Tibial nerve (tissue), 4 donors: ENCODE data around the gene DGKI. TPM values are rescaled to one million over a fixed set of nuclear protein-coding genes. Genes with fewer than 3 reads are reported as not detected.

Experiments
- DNase-seq, 2 donors: peaks; one replicate each; pipeline ENCODE4 v3.0.0-alpha.2; 2019; ENCODE audit warnings: low spot score in 2 of 2
- H3K27ac ChIP-seq, 4 donors: fragments of 200-600 bp; sonication (generic) in 3 of 4; one replicate each; pipeline ENCODE4 v1.5.1; 2017 to 2019; ENCODE audit warnings: mild to moderate bottlenecking in 1 of 4
- H3K27me3 ChIP-seq, 2 donors: fragments of 200-600 bp; sonication (generic) in 1 of 2; one replicate each; pipeline versions ENCODE4 v1.5.1 to v1.6.0; 2017 to 2019
- H3K36me3 ChIP-seq, 3 donors: fragments of 200-600 bp; sonication (generic); one replicate each; pipeline ENCODE4 v1.5.1; 2018 to 2019
- H3K4me1 ChIP-seq, 4 donors: fragments of 200-600 bp; sonication (generic) in 3 of 4; one replicate each; pipeline ENCODE4 v1.5.1; 2017 to 2019
- H3K4me3 ChIP-seq, 4 donors: fragments of 200-600 bp; sonication (generic) in 3 of 4; one replicate each; pipeline ENCODE4 v1.5.1; 2017 to 2019; ENCODE audit warnings: mild to moderate bottlenecking in 1 of 4, moderate library complexity in 1 of 4
- H3K9me3 ChIP-seq, 4 donors: fragments of 200-600 bp; sonication (generic) in 3 of 4; one replicate each; pipeline ENCODE4 v1.5.1; 2017 to 2019
- EP300 ChIP-seq, 2 donors: sonication (generic); formaldehyde crosslinking; IDR thresholded peaks; one replicate each; pipeline ENCODE4 v1.6.1; 2017; ENCODE audit warnings: antibody characterized with exemption in 2 of 2, mild to moderate bottlenecking in 1 of 2
- POLR2A ChIP-seq, 2 donors: fragments of 450-650 bp; IDR thresholded peaks; one replicate each; pipeline ENCODE4 v1.6.1; 2017; ENCODE audit warnings: antibody characterized with exemption in 2 of 2, mild to moderate bottlenecking in 2 of 2, moderate library complexity in 2 of 2
- WGBS, 2 donors: methylation state at CpG; one replicate each; pipeline ENCODE4 v1.1.5; 2018; 5-methylcytosine and 5-hydroxymethylcytosine counted together
- total RNA-seq, 4 donors: library from RNA; depleted of rRNA; stranded (reverse); fragments of >200 nt; gene quantifications; one replicate each; pipeline ENCODE4 v1.1.0, GENCODE V29; 2016
- TF ChIP-seq, protein P1 (sequence below), 5 experiments: fragments of 200-600 bp in 3 of 5; fragments of 450-650 bp in 2 of 5; sonication (generic) in 3 of 5; IDR thresholded peaks; one replicate each; pipeline ENCODE4 v1.5.1; 2016 to 2019; ENCODE audit warnings: antibody characterized with exemption in 5 of 5, mild to moderate bottlenecking in 3 of 5, moderate library complexity in 2 of 5

The DGKI gene
- total RNA-seq, 4 donors from 2014 or later, result 0.21 to 2.7 (median 1.7) TPM

DNA sequence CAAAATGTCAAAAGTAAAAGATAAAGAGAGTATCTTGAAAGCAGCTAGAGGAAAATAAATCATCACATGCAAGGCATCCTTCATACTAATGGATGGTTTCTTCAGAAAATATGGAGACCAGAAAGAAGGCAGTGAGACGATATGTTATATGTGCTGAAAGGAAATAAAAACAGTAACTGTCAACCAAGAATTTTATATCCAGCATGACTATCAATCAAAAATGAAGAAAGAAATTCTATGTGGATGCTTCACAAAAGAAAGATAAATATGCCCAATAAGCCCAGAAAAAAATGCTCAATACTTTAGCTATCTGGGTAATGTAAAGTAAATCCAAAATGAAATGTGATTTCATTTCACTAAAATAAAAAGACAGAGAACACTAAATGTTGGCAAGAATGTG, 142.1 kb downstream of the DGKI start:
- H3K4me1 ChIP-seq, result no peaks in the 10 kb centered on the region
- no peaks in the 10 kb centered on the region for H3K27me3 ChIP-seq
- no peak overlapping the region for H3K4me3 ChIP-seq
- H3K36me3 ChIP-seq, result no peaks in the 10 kb centered on the region
- no peak for DNase-seq
- peaks cover 0 to 28% (median 0%) of the 10 kb centered on the region in 4 donors for H3K9me3 ChIP-seq
- WGBS, 2 donors, result 96 to 97% methylated on average over 1 of the region's 1 CpG
- no peak overlapping the region for H3K27ac ChIP-seq
- TF ChIP-seq EP300 (IDR thresholded peaks at IDR 0.05) (no peak), POLR2A (IDR thresholded peaks at IDR 0.05) (no peak)
- TF ChIP-seq, protein P1, sequence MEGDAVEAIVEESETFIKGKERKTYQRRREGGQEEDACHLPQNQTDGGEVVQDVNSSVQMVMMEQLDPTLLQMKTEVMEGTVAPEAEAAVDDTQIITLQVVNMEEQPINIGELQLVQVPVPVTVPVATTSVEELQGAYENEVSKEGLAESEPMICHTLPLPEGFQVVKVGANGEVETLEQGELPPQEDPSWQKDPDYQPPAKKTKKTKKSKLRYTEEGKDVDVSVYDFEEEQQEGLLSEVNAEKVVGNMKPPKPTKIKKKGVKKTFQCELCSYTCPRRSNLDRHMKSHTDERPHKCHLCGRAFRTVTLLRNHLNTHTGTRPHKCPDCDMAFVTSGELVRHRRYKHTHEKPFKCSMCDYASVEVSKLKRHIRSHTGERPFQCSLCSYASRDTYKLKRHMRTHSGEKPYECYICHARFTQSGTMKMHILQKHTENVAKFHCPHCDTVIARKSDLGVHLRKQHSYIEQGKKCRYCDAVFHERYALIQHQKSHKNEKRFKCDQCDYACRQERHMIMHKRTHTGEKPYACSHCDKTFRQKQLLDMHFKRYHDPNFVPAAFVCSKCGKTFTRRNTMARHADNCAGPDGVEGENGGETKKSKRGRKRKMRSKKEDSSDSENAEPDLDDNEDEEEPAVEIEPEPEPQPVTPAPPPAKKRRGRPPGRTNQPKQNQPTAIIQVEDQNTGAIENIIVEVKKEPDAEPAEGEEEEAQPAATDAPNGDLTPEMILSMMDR (IDR thresholded peaks at IDR 0.05), result no peak

DNA sequence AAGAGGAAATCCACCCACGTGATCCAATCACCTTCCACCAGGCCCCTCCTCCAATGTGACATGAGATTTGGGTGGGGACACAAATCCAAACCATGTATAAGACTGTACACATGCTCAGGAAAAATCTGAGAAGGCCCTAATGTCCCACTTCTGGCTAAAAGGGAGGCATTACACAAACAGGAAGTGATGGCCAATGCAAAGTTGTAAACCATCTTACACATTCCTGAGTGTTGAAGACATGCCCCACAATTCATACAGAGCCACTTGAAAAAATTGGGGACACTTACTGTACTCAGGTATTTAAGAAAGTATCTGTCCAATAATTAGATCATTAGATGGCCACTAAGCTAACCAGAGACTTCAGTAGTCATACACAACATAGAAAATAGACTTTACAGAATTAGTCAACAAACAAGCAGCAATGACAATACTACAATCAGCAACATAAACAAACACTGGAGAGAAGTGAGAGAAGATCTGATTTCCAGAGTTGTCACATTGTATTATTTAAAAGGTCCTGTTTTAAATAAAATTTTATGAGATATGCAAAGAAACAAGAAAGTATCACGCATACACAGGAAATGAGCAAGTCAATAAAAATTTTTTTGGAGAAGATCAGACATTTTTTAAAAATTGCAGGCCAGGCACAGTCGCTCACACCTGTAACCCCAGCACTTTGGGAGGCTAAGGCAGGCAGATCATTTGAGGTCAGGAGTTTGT, 143.3 kb downstream of the DGKI start:
- H3K27ac ChIP-seq, result no peak overlapping the region
- TF ChIP-seq, protein P1 (IDR thresholded peaks at IDR 0.05), result no peak
- TF ChIP-seq EP300 (IDR thresholded peaks at IDR 0.05) (no peak), POLR2A (IDR thresholded peaks at IDR 0.05) (no peak)
- WGBS, 2 donors, result 84 to 94% methylated on average over 3 of the region's 3 CpGs
- no peak for DNase-seq
- H3K36me3 ChIP-seq, result no peaks in the 10 kb centered on the region
- H3K27me3 ChIP-seq, result no peaks in the 10 kb centered on the region
- H3K9me3 ChIP-seq, result peaks cover 0 to 28% (median 0%) of the 10 kb centered on the region in 4 donors
- H3K4me1 ChIP-seq, result no peaks in the 10 kb centered on the region
- no peak overlapping the region for H3K4me3 ChIP-seq

DNA sequence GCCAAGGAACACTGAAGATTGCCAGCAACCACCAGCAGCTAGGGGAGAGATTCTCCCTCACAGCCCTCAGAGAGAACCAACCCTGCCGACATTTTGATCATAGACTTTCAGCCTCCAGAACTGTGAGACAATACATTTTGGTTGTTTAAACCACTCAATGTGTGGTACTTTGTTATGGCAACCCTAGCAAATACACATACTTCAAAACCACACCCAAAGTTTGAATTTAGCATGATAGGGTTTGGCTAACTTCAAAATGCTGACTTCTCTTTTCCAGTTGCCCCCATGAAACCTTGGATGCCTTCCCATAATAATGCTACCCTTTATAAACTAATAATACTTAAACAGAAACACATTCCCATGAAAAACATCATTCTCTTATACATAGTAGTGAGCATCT, 149.8 kb downstream of the DGKI start:
- Histone ChIP-seq H3K27me3 (no peaks in the 10 kb centered on the region), H3K36me3 (no peaks in the 10 kb centered on the region), H3K27ac (no peak overlapping the region), H3K4me1 (no peaks in the 10 kb centered on the region), H3K4me3 (no peak overlapping the region), H3K9me3 (no peaks in the 10 kb centered on the region)
- WGBS, 2 donors, result 76 to 79% methylated on average over 1 of the region's 1 CpG
- DNase-seq, result no peak
- TF ChIP-seq POLR2A (IDR thresholded peaks at IDR 0.05) (no peak), EP300 (IDR thresholded peaks at IDR 0.05) (no peak)
- TF ChIP-seq, protein P1 (IDR thresholded peaks at IDR 0.05), result no peak

DNA sequence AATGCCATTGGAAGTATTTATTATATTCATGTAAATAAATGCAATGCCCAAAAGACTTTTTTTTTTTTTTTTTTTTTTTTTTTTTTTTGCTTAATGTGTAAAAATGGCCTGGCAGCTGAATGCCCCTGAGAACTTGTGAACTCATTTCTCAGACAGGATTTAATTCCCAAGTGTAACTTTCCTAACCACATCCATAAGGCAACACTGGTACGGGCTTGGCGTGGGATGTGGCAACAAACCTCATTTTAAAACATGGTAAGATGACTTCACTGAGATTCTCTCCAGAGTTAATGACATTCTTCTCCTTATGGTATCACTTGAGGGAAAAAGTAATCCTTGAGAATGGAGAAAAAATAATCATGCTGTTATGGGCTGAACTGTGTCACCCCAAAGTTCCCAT, 150.4 kb downstream of the DGKI start:
- Histone ChIP-seq H3K4me3 (no peak overlapping the region), H3K9me3 (no peaks in the 10 kb centered on the region), H3K36me3 (no peaks in the 10 kb centered on the region), H3K4me1 (no peaks in the 10 kb centered on the region), H3K27ac (no peak overlapping the region), H3K27me3 (no peaks in the 10 kb centered on the region)
- TF ChIP-seq EP300 (IDR thresholded peaks at IDR 0.05), result no peak
- TF ChIP-seq, protein P1 (IDR thresholded peaks at IDR 0.05), result no peak
- no peak for TF ChIP-seq POLR2A (IDR thresholded peaks at IDR 0.05)
- WGBS, 2 donors, result 79 to 82% methylated on average over 2 of the region's 2 CpGs
- no peak for DNase-seq

DNA sequence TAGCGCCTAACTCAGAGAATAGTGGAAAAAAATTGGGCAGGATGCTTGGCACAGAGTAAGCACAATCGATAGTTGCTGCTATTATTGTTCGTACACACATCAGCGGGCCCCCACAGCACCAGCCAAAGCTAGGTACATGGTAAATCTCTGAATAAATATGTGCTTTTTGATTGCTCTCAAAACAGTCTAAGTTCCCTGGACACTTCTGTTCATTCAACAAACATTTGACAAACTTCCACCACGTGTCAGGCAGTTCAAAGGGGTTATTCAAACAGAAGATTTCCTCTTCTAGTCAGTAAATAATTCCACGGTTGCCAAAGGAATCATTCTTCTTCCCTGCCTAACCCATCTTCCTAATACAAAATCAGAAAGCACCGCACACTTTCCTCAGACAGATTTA, 150.8 kb downstream of the DGKI start:
- H3K27ac ChIP-seq, result no peak overlapping the region
- no peaks in the 10 kb centered on the region for H3K9me3 ChIP-seq
- H3K4me3 ChIP-seq, result no peak overlapping the region
- TF ChIP-seq, protein P1 (IDR thresholded peaks at IDR 0.05), result no peak
- TF ChIP-seq POLR2A (IDR thresholded peaks at IDR 0.05) (no peak), EP300 (IDR thresholded peaks at IDR 0.05) (no peak)
- H3K27me3 ChIP-seq, result no peaks in the 10 kb centered on the region
- H3K4me1 ChIP-seq, result no peaks in the 10 kb centered on the region
- 50 to 52% methylated on average over 7 of the region's 7 CpGs for WGBS, 2 donors
- H3K36me3 ChIP-seq, result no peaks in the 10 kb centered on the region
- no peak for DNase-seq
